KOPT-K1 (cell line): ENCODE data around the gene PSD2.

ENCODE experiments used
- H3K27ac ChIP-seq: fragments of 200-600 bp; sonication (generic); 2 replicates; pipeline ENCODE4 v1.5.1; 2016; ENCODE audit warnings: antibody characterized with exemption, mild to moderate bottlenecking, low read depth, low read length; ENCODE audit not compliant: poor library complexity, severe bottlenecking
- H3K36me3 ChIP-seq: fragments of 200-600 bp; sonication (generic); 2 replicates; pipeline ENCODE4 v1.5.1; 2017; ENCODE audit warnings: antibody characterized with exemption, mild to moderate bottlenecking, low read length, moderate library complexity; ENCODE audit not compliant: insufficient read depth
- H3K9me3 ChIP-seq: fragments of 200-600 bp; sonication (generic); 2 replicates; pipeline ENCODE4 v1.5.1; 2017; ENCODE audit warnings: antibody characterized with exemption, low read length, mild to moderate bottlenecking; ENCODE audit not compliant: insufficient read depth, poor library complexity, severe bottlenecking

PSD2 gene

DNA sequence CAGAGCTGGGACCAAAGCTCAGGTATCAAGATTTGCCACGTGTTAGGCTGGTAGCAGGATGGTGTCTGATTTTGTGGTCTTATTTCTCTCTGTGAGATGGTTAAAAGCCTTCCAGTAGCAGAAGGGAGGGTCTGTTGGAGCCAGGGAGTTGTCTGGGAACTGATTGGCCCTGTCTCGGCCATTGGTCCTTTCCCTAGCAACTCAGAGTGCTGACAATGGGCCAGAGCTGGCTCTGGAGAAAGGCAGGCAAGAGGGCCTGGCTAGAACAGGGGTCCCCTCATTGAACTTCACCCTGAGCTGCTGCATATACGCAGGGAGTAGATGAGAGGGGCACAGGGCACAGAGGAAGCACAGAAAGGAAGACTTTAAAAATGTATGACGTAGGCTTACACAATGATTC is 92.8 kb downstream of the PSD2 start:
- Histone ChIP-seq H3K36me3 (no peaks in the 10 kb centered on the region), H3K27ac (no peak overlapping the region), H3K9me3 (no peaks in the 10 kb centered on the region)

DNA sequence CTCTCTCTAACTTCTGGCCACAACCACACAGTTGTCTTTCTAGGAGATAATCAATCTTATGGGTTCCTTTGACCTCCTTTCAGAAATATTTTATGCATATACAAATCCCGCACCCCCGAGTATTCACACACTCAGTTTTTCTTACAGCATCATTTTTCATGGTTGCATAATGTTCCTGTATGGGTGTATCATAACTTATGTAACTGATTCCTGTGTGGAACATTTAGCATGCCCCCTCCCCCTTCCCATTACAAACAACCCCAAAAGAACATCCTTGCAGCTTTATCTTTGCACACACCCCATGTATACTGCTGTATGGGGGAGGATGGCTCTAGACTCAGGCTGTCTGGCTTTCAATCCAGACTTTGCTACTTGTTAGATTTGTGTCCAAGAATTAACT is 93.8 kb downstream of the PSD2 start:
- Histone ChIP-seq H3K27ac (no peak overlapping the region), H3K9me3 (no peaks in the 10 kb centered on the region), H3K36me3 (no peaks in the 10 kb centered on the region)

DNA sequence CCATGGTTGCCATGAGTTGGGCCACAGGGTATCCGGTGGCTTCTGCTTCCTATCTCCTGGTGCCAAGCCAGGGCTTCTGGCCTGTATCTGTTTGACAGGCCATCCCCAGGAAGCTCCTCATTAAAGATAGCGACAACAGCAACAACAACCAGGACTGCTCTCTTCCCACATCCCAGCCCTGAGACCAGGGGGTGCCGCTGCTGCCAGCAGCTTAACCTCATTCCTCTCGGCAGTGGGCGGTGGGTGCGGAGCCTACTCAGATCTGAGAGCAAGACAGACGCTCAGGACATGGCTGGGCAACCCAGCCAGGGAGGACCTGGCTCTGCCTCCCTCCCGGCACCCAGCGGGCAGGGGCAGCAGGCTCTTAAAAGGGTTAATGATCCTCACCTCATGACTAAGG is 98.3 kb downstream of the PSD2 start:
- Histone ChIP-seq H3K36me3 (no peaks in the 10 kb centered on the region), H3K9me3 (no peaks in the 10 kb centered on the region), H3K27ac (no peak overlapping the region)
